H9 (cell line): Measurements from ENCODE around the gene HLA-G. TPM values are rescaled to one million over a fixed set of nuclear protein-coding genes. Genes with fewer than 3 reads are reported as not detected.

Experiments used
- DNase-seq: peaks from one replicate; pipeline ENCODE4 v3.0.0-alpha.2; 2017
- H2AFZ ChIP-seq: one replicate; pipeline ENCODE4 v1.6.1; 2013; ENCODE audit warnings: mild to moderate bottlenecking, low read length, control low read depth, moderate library complexity
- H2AK5ac ChIP-seq: 2 replicates; pipeline ENCODE4 v1.6.1; 2013; ENCODE audit warnings: low read length, control low read depth, mixed read lengths; ENCODE audit not compliant: insufficient read length
- H2BK120ac ChIP-seq: one replicate; pipeline ENCODE4 v1.6.1; 2013; ENCODE audit warnings: low read depth, mild to moderate bottlenecking, low read length, control low read depth, inconsistent platforms; ENCODE audit not compliant: poor library complexity, severe bottlenecking
- H2BK12ac ChIP-seq: 2 replicates; pipeline ENCODE4 v1.6.1; 2013; ENCODE audit warnings: low read length, control low read depth, mixed read lengths, low read depth; ENCODE audit not compliant: insufficient read length
- H2BK15ac ChIP-seq: 2 replicates; pipeline ENCODE4 v1.6.1; 2013; ENCODE audit warnings: low read depth, low read length, control low read depth
- H2BK20ac ChIP-seq: one replicate; pipeline ENCODE4 v1.6.1; 2013; ENCODE audit warnings: low read depth, mild to moderate bottlenecking, low read length, control low read depth, inconsistent platforms; ENCODE audit not compliant: poor library complexity, severe bottlenecking
- H2BK5ac ChIP-seq: 2 replicates; pipeline ENCODE4 v1.6.1; 2013; ENCODE audit warnings: low read length, control low read depth, mixed read lengths; ENCODE audit not compliant: insufficient read length
- H3K14ac ChIP-seq: 2 replicates; pipeline ENCODE4 v1.6.1; 2013; ENCODE audit warnings: low read length, control low read depth; ENCODE audit not compliant: insufficient read depth
- H3K18ac ChIP-seq: 2 replicates; pipeline ENCODE4 v1.6.1; 2013; ENCODE audit warnings: low read depth, mild to moderate bottlenecking, mixed read lengths, low read length, control low read depth; ENCODE audit not compliant: insufficient read length
- H3K23ac ChIP-seq: 2 replicates; pipeline ENCODE4 v1.6.1; 2013; ENCODE audit warnings: low read length, control low read depth, mixed read lengths, low read depth; ENCODE audit not compliant: insufficient read length
- H3K23me2 ChIP-seq: 2 replicates; pipeline ENCODE4 v1.6.1; 2013; ENCODE audit warnings: low read depth, mild to moderate bottlenecking, mixed read lengths, low read length, control low read depth; ENCODE audit not compliant: insufficient read length, poor library complexity, severe bottlenecking
- H3K27ac ChIP-seq: 2 replicates; pipeline ENCODE4 v1.5.1; 2013; ENCODE audit warnings: low read length, control low read depth, mixed read lengths, low read depth; ENCODE audit not compliant: insufficient read length
- H3K27me3 ChIP-seq: 2 replicates; pipeline ENCODE4 v1.6.1; 2013; ENCODE audit warnings: low read length, control low read depth, inconsistent platforms; ENCODE audit not compliant: insufficient read depth
- H3K4ac ChIP-seq: 2 replicates; pipeline ENCODE4 v1.6.1; 2013; ENCODE audit warnings: low read depth, mild to moderate bottlenecking, control low read depth, inconsistent platforms, low read length, moderate library complexity
- H3K4me1 ChIP-seq: 2 replicates; pipeline ENCODE4 v1.6.1; 2013; ENCODE audit warnings: low read length, control low read depth, inconsistent platforms; ENCODE audit not compliant: insufficient read depth
- H3K4me2 ChIP-seq: 2 replicates; pipeline ENCODE4 v1.6.1; 2013; ENCODE audit warnings: low read length, control low read depth, mixed read lengths; ENCODE audit not compliant: insufficient read length, insufficient read depth
- H3K56ac ChIP-seq: 2 replicates; pipeline ENCODE4 v1.6.1; 2013; ENCODE audit warnings: low read depth, mild to moderate bottlenecking, mixed read lengths, low read length, control low read depth; ENCODE audit not compliant: insufficient read length
- H3K79me1 ChIP-seq: 2 replicates; pipeline ENCODE4 v1.6.1; 2013; ENCODE audit warnings: low read depth, mild to moderate bottlenecking, moderate library complexity, low read length, control low read depth, inconsistent platforms; ENCODE audit not compliant: insufficient read depth, poor library complexity, severe bottlenecking
- H3K79me2 ChIP-seq: 2 replicates; pipeline ENCODE4 v1.6.1; 2013; ENCODE audit warnings: low read length, control low read depth, inconsistent platforms; ENCODE audit not compliant: insufficient read depth
- H3K9ac ChIP-seq: 2 replicates; pipeline ENCODE4 v1.6.1; 2013; ENCODE audit warnings: low read length, control low read depth, mixed read lengths; ENCODE audit not compliant: insufficient read length; ENCODE audit errors: extremely low read depth
- H3K9me3 ChIP-seq: one replicate; pipeline ENCODE4 v1.6.1; 2013; ENCODE audit warnings: low read depth, low read length, inconsistent platforms; ENCODE audit not compliant: control insufficient read depth
- H3T11ph ChIP-seq: one replicate; pipeline ENCODE4 v1.6.1; 2013; ENCODE audit warnings: mild to moderate bottlenecking, low read length, control low read depth, inconsistent platforms
- H4K20me1 ChIP-seq: one replicate; pipeline ENCODE4 v1.6.1; 2013; ENCODE audit not compliant: control insufficient read depth, insufficient read length, insufficient read depth
- H4K5ac ChIP-seq: 2 replicates; pipeline ENCODE4 v1.6.1; 2013; ENCODE audit warnings: low read depth, mild to moderate bottlenecking, mixed read lengths, low read length, control low read depth; ENCODE audit not compliant: insufficient read length
- H4K8ac ChIP-seq: replicated peaks from 2 replicates; pipeline ENCODE4 v1.6.1; 2013; ENCODE audit warnings: low read length, control low read depth, mixed read lengths, low read depth; ENCODE audit not compliant: insufficient read length
- H4K91ac ChIP-seq: 2 replicates; pipeline ENCODE4 v1.6.1; 2013; ENCODE audit warnings: low read depth, mild to moderate bottlenecking, moderate library complexity, mixed read lengths, low read length, control low read depth; ENCODE audit not compliant: insufficient read length
- H3K27ac Mint-ChIP-seq, 3 experiments: 2 replicates in 2 of 3; 3 replicates in 1 of 3; pipeline ENCODE4 v1.8.0; 2020 to 2021; ENCODE audit warnings: mixed read lengths in 3 of 3, mild to moderate bottlenecking in 1 of 3, moderate library complexity in 1 of 3
- H3K27me3 Mint-ChIP-seq: 2 replicates; pipeline ENCODE4 v1.8.0; 2021; ENCODE audit warnings: low read depth, mild to moderate bottlenecking, moderate library complexity, mixed read lengths
- H3K36me3 Mint-ChIP-seq, 3 experiments: 2 replicates in 2 of 3; 3 replicates in 1 of 3; pipeline ENCODE4 v1.8.0; 2020 to 2021; ENCODE audit warnings: low read depth in 3 of 3, mixed read lengths in 3 of 3; ENCODE audit not compliant: insufficient read depth in 1 of 3
- H3K4me1 Mint-ChIP-seq, 2 experiments: 2 replicates each; pipeline ENCODE4 v1.8.0; 2020; ENCODE audit warnings: mixed read lengths in 2 of 2
- H3K4me3 Mint-ChIP-seq, 2 experiments: 2 replicates in 1 of 2; 3 replicates in 1 of 2; pipeline ENCODE4 v1.8.0; 2020 to 2021; ENCODE audit warnings: mild to moderate bottlenecking in 2 of 2, mixed read lengths in 2 of 2, moderate library complexity in 1 of 2
- H3K9me3 Mint-ChIP-seq, 2 experiments: 2 replicates in 1 of 2; 3 replicates in 1 of 2; pipeline ENCODE4 v1.8.0; 2020; ENCODE audit warnings: mild to moderate bottlenecking in 2 of 2, mixed read lengths in 2 of 2, moderate library complexity in 1 of 2
- total RNA-seq: library from RNA; stranded (reverse); gene quantifications from 2 replicates; pipeline ENCODE4 v1.2.1, GENCODE V29; 2021
- TF ChIP-seq, protein P1 (sequence below): fragments of 200-600 bp; sonication (generic); conservative IDR thresholded peaks from 3 replicates; pipeline ENCODE4 v1.8.0; 2021; ENCODE audit warnings: antibody characterized with exemption, mild to moderate bottlenecking

HLA-G gene
- total RNA-seq, 1 experiment from 2014 or later, result 2.7 TPM

DNA sequence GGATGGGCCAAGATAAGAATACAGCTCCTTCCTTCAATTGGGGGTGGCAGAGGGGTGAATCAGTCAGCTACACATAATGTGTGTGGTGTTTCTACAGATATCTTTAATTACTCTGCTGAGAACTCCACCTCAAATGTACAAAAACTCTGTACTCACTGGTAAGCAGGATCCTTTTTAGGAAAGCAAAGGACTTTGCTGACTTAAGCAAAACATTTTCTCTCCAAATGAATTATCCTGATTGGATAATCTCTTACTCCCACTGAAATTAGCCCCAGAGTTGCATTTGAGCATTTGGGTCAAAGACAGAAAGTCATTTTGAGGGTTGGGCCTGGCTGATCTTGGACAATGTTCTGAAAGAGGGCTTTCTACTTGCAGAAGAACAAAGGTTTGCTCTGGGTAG, 13.4 kb downstream of the HLA-G start:
- TF ChIP-seq, protein P1, sequence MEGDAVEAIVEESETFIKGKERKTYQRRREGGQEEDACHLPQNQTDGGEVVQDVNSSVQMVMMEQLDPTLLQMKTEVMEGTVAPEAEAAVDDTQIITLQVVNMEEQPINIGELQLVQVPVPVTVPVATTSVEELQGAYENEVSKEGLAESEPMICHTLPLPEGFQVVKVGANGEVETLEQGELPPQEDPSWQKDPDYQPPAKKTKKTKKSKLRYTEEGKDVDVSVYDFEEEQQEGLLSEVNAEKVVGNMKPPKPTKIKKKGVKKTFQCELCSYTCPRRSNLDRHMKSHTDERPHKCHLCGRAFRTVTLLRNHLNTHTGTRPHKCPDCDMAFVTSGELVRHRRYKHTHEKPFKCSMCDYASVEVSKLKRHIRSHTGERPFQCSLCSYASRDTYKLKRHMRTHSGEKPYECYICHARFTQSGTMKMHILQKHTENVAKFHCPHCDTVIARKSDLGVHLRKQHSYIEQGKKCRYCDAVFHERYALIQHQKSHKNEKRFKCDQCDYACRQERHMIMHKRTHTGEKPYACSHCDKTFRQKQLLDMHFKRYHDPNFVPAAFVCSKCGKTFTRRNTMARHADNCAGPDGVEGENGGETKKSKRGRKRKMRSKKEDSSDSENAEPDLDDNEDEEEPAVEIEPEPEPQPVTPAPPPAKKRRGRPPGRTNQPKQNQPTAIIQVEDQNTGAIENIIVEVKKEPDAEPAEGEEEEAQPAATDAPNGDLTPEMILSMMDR, result no peak
- H4K91ac ChIP-seq, result no peak overlapping the region
- no peaks in the 10 kb centered on the region for H3K23me2 ChIP-seq
- H4K20me1 ChIP-seq, result no peaks in the 10 kb centered on the region
- no peak overlapping the region for H3K4me2 ChIP-seq
- no peak overlapping the region for H2AK5ac ChIP-seq
- no peak overlapping the region for H3K27ac ChIP-seq
- no peak overlapping the region for H3T11ph ChIP-seq
- Mint-ChIP-seq H3K27ac (no peak overlapping the region), H3K36me3 (peaks cover 0 to 2% (median 0%) of the 10 kb centered on the region in 3 experiments; a peak in 2 of 7 replicates), H3K4me3 (no peak overlapping the region), H3K9me3 (peaks cover 0 to 11% of the 10 kb centered on the region in 2 experiments; a peak in 3 of 5 replicates), H3K4me1 (peaks cover 5 to 10% of the 10 kb centered on the region in 2 experiments), H3K27me3 (no peaks in the 10 kb centered on the region; the same call in none of the 2 replicates)
- no peaks in the 10 kb centered on the region for H3K79me2 ChIP-seq
- H2BK12ac ChIP-seq, result no peak overlapping the region
- no peak overlapping the region for H2BK120ac ChIP-seq
- no peak overlapping the region for H3K18ac ChIP-seq
- H3K23ac ChIP-seq, result no peak overlapping the region
- no peaks in the 10 kb centered on the region for H3K4me1 ChIP-seq
- H3K14ac ChIP-seq, result no peak overlapping the region
- H3K56ac ChIP-seq, result no peak overlapping the region
- H4K8ac ChIP-seq, result no peak overlapping the region
- H3K27me3 ChIP-seq, result no peaks in the 10 kb centered on the region
- no peak overlapping the region for H3K9ac ChIP-seq
- no peak overlapping the region for H2BK5ac ChIP-seq
- no peak overlapping the region for H2BK20ac ChIP-seq
- no peak overlapping the region for H4K5ac ChIP-seq
- no peaks in the 10 kb centered on the region for H3K79me1 ChIP-seq
- DNase-seq, result no peak
- no peak overlapping the region for H3K4ac ChIP-seq
- H2AFZ ChIP-seq, result no peak overlapping the region
- peaks cover 5% of the 10 kb centered on the region for H3K9me3 ChIP-seq
- H2BK15ac ChIP-seq, result no peak overlapping the region
